Kidney (tissue), 14 donors: ENCODE measurements around the gene POLR2I. TPM values are rescaled to one million over a fixed set of nuclear protein-coding genes. Genes with fewer than 3 reads are reported as not detected.

Source experiments
- DNase-seq, 5 donors: peaks; one replicate each; pipeline ENCODE4 v3.0.0-alpha.2; 2013 to 2020
- FAIRE-seq: peaks from 2 replicates; lab custom pipeline; 2012; peaks lifted over from hg19 to GRCh38; lab: Jason Lieb, UNC
- H3K27ac ChIP-seq, 2 donors: one replicate each; pipeline ENCODE4 v1.7.0; 2013; ENCODE audit warnings: low read depth in 2 of 2, low read length in 2 of 2, inconsistent platforms in 1 of 2
- H3K27me3 ChIP-seq: one replicate; pipeline ENCODE4 v1.7.1; 2013; ENCODE audit warnings: low read length, inconsistent platforms; ENCODE audit not compliant: control insufficient read depth, insufficient read depth
- H3K36me3 ChIP-seq, 3 donors: one replicate each; pipeline versions ENCODE4 v1.7.0 to v1.7.1; 2013; ENCODE audit warnings: low read length in 3 of 3, control low read depth in 1 of 3, inconsistent platforms in 1 of 3; ENCODE audit not compliant: insufficient read depth in 3 of 3, control insufficient read depth in 2 of 3
- H3K4me1 ChIP-seq, 3 donors: one replicate each; pipeline versions ENCODE4 v1.7.0 to v1.7.1; 2013; ENCODE audit warnings: low read length in 3 of 3, inconsistent platforms in 1 of 3, low read depth in 1 of 3; ENCODE audit not compliant: control insufficient read depth in 2 of 3, insufficient read depth in 2 of 3
- H3K4me3 ChIP-seq, 3 donors: one replicate each; pipeline versions ENCODE4 v1.7.0 to v1.8.1; 2013; ENCODE audit warnings: low read length in 3 of 3, control low read depth in 1 of 3, inconsistent platforms in 1 of 3
- H3K9ac ChIP-seq, 3 donors: one replicate each; pipeline versions ENCODE4 v1.7.0 to v1.7.1; 2013; ENCODE audit warnings: low read length in 3 of 3, control low read depth in 1 of 3, inconsistent platforms in 1 of 3
- H3K9me3 ChIP-seq, 3 donors: one replicate each; pipeline versions ENCODE4 v1.7.0 to v1.7.1; 2013; ENCODE audit warnings: low read length in 3 of 3, control low read depth in 1 of 3, inconsistent platforms in 1 of 3; ENCODE audit not compliant: control insufficient read depth in 2 of 3, insufficient read depth in 1 of 3
- CTCF ChIP-seq: IDR thresholded peaks from 3 replicates; pipeline ENCODE4 v1.5.1; 2012; ENCODE audit warnings: mild to moderate bottlenecking, moderate library complexity, borderline replicate concordance; ENCODE audit not compliant: insufficient read depth; ENCODE audit errors: extremely low read depth
- intact Hi-C: fragments of 100-400 bp; cut with DNase I; formaldehyde crosslinking; loops from one replicate; pipeline ENCODE4 v1.11.1; 2022
- polyA plus RNA-seq: library from polyadenylated mRNA; stranded (reverse); fragments of 350-450 nt; fragmentation: Illumina TruSeq; extraction: RNeasy Lipid Tissue Mini Kit (QIAGEN cat#74804); gene quantifications from one replicate; pipeline ENCODE4 v1.2.3, GENCODE V29; 2014; ENCODE audit warnings: low read depth, low replicate concordance; ENCODE audit not compliant: insufficient read depth
- total RNA-seq: library from RNA; stranded (reverse); fragmentation: NEBNext Ultra II Directional; extraction: Animal tissue kit (Norgen Biotek cat#: 25700); gene quantifications from one replicate; pipeline ENCODE4 v1.2.1, GENCODE V29; 2021
- donor health status: control.
- donor health status: control.
- donor health status: control.
- donor health status: control.
- donor health status: control.
- donor health status: DM: yes; HTN: yes; CAD: no.
- donor health status: Normal renal cell carcinoma (clear cell type).

POLR2I gene
- total and polyA plus RNA-seq, 2 donors from 2014 or later, result 59.9 to 119 TPM

- intact Hi-C loops, result no loop called here
- no peak overlapping the region for H3K27ac ChIP-seq
- FAIRE-seq, result no peak
- peaks cover 13 to 39% (median 23%) of the 10 kb centered on the region in 3 donors for H3K36me3 ChIP-seq
- no peak for TF ChIP-seq CTCF
- no peaks in the 10 kb centered on the region for H3K27me3 ChIP-seq
- no peaks in the 10 kb centered on the region for H3K4me1 ChIP-seq
- DNase-seq, result peak in 1 of 5 donors; percentile 74
- H3K9ac ChIP-seq, result no peak overlapping the region
- H3K4me3 ChIP-seq, result no peak overlapping the region
- no peaks in the 10 kb centered on the region for H3K9me3 ChIP-seq
Observed at GRCh38 chr19:36149673-36150406, 35.2 kb upstream of the POLR2I start.

- Histone ChIP-seq H3K9me3 (no peaks in the 10 kb centered on the region), H3K27ac (no peak overlapping the region), H3K4me1 (peaks cover 0 to 5% (median 0%) of the 10 kb centered on the region in 3 donors), H3K4me3 (no peak overlapping the region), H3K9ac (no peak overlapping the region), H3K36me3 (peaks cover 22 to 52% (median 35%) of the 10 kb centered on the region in 3 donors), H3K27me3 (no peaks in the 10 kb centered on the region)
- no peak for FAIRE-seq
- no peak for DNase-seq
- TF ChIP-seq CTCF, result no peak
- intact Hi-C loops, result no loop called here
Observed at GRCh38 chr19:36144624-36145023, 29.9 kb upstream of the POLR2I start.

- no peak overlapping the region for H3K9ac ChIP-seq
- FAIRE-seq (no peak), DNase-seq (no peak)
- no peak overlapping the region for H3K27ac ChIP-seq
- H3K27me3 ChIP-seq, result no peaks in the 10 kb centered on the region
- intact Hi-C loops, result no loop called here
- H3K4me1 ChIP-seq, result peaks cover 0 to 5% (median 0%) of the 10 kb centered on the region in 3 donors
- no peak overlapping the region for H3K4me3 ChIP-seq
- no peaks in the 10 kb centered on the region for H3K9me3 ChIP-seq
- no peak for TF ChIP-seq CTCF
- peaks cover 22 to 37% (median 28%) of the 10 kb centered on the region in 3 donors for H3K36me3 ChIP-seq
Observed at GRCh38 chr19:36142496-36142895, 27.8 kb upstream of the POLR2I start.
